K562 (cell line): ENCODE measurements around the gene KAZALD1. TPM values are rescaled to one million over a fixed set of nuclear protein-coding genes. Genes with fewer than 3 reads are reported as not detected.

Experiments used
- ATAC-seq: fragments of 200-7000 bp; cut with Tn5 transposase; 3 replicates; pipeline ENCODE4 v1.9.1; 2020; ENCODE audit warnings: moderate library complexity
- BruUV-seq: library from RNA; stranded (reverse); fragments of 400-500 nt; replicated peaks from 2 replicates; lab custom pipeline; 2021; lab: Mats Ljungman, UMichigan
- CTCF ChIA-PET: fragments of 300-600 bp; formaldehyde crosslinking; extraction: SDS; loops from one replicate; lab custom pipeline; 2021; ENCODE audit warnings: low intra/inter-chr PET ratio; lab: Yijun Ruan, JAX
- POLR2A ChIA-PET: fragments of 300-600, 350-650 bp; sonication (Branson Sonifier 250); formaldehyde crosslinking; extraction: SDS; loops from one replicate; lab custom pipeline; 2021; ENCODE audit warnings: antibody characterized with exemption, inconsistent platforms; lab: Yijun Ruan, JAX
- DNase-seq, 4 experiments: peaks; one replicate each; pipeline versions ENCODE4 v3.0.0 to v3.0.0-alpha.2; 2011 to 2018; ENCODE audit warnings: low spot score in 3 of 4, mixed read lengths in 3 of 4; ENCODE audit errors: extremely low read depth in 1 of 4
- FAIRE-seq: peaks from 2 replicates; lab custom pipeline; 2011; peaks lifted over from hg19 to GRCh38; lab: Jason Lieb, UNC
- H2AFZ ChIP-seq: 2 replicates; pipeline ENCODE4 v1.6.0; 2011; ENCODE audit warnings: low read depth, low read length, control low read depth, inconsistent platforms
- H3K27ac ChIP-seq: fragments of 200-600 bp; 3 replicates; pipeline ENCODE4 v1.8.0; 2011; ENCODE audit warnings: low read depth, mild to moderate bottlenecking, control low read depth, inconsistent platforms, low read length, moderate library complexity, mixed read lengths; ENCODE audit errors: extremely low read depth
- H3K27me3 ChIP-seq, 2 experiments: fragments of 300-600 bp in 1 of 2; 2 replicates in 1 of 2; 3 replicates in 1 of 2; pipeline versions ENCODE4 v1.6.0 to v1.8.0; 2011; ENCODE audit warnings: inconsistent platforms in 2 of 2, low read length in 2 of 2, mild to moderate bottlenecking in 1 of 2, mixed read lengths in 1 of 2, moderate library complexity in 1 of 2; ENCODE audit not compliant: control insufficient read depth in 2 of 2, insufficient read depth in 2 of 2
- H3K36me3 ChIP-seq: fragments of 300-600 bp; 3 replicates; pipeline ENCODE4 v1.8.0; 2011; ENCODE audit warnings: mild to moderate bottlenecking, low read length, inconsistent platforms; ENCODE audit not compliant: control insufficient read depth, insufficient read depth
- H3K4me1 ChIP-seq, 2 experiments: fragments of 200-600 bp in 1 of 2; replicated peaks in 1 of 2; 2 replicates in 1 of 2; 3 replicates in 1 of 2; pipeline versions ENCODE4 v1.5.1 to v1.8.0; 2011; ENCODE audit warnings: inconsistent platforms in 2 of 2, low read length in 2 of 2, mild to moderate bottlenecking in 1 of 2, mixed read lengths in 1 of 2, moderate library complexity in 1 of 2; ENCODE audit not compliant: control insufficient read depth in 2 of 2, insufficient read depth in 2 of 2
- H3K4me2 ChIP-seq: 2 replicates; pipeline ENCODE4 v1.6.1; 2011; ENCODE audit warnings: low read length, control low read depth, inconsistent platforms, mixed read lengths; ENCODE audit not compliant: insufficient read depth
- H3K4me3 ChIP-seq: fragments of 200-600 bp; sonication (generic), shearing (Covaris generic); 2 replicates; pipeline ENCODE4 v1.5.1; 2016; ENCODE audit warnings: control low read depth, inconsistent platforms
- H3K79me2 ChIP-seq: fragments of 200-600 bp; 3 replicates; pipeline ENCODE4 v1.8.0; 2011; ENCODE audit warnings: low read length, inconsistent platforms; ENCODE audit not compliant: control insufficient read depth, insufficient read depth
- H3K9ac ChIP-seq, 2 experiments: 2 replicates each; pipeline versions ENCODE4 v1.6.0 to v1.6.1; 2011; ENCODE audit warnings: low read depth in 2 of 2, low read length in 2 of 2, control low read depth in 1 of 2, inconsistent platforms in 1 of 2, mild to moderate bottlenecking in 1 of 2, mixed read lengths in 1 of 2; ENCODE audit not compliant: insufficient read depth in 1 of 2
- H3K9me1 ChIP-seq: one replicate; pipeline ENCODE4 v1.6.0; 2011; ENCODE audit warnings: inconsistent platforms, mild to moderate bottlenecking, low read length, moderate library complexity; ENCODE audit not compliant: control insufficient read depth, insufficient read depth
- H3K9me3 ChIP-seq: replicated peaks from 2 replicates; pipeline ENCODE4 v1.5.1; 2011; ENCODE audit warnings: low read depth, low read length, inconsistent platforms; ENCODE audit not compliant: control insufficient read depth, insufficient read depth
- H4K20me1 ChIP-seq: replicated peaks from 2 replicates; pipeline ENCODE4 v1.6.1; 2011; ENCODE audit warnings: low read length, inconsistent platforms, mixed read lengths; ENCODE audit not compliant: control insufficient read depth, insufficient read depth
- AFF4 ChIP-seq: sonication (generic); formaldehyde crosslinking; IDR thresholded peaks from 2 replicates; pipeline ENCODE4 v1.8.0; 2023; ENCODE audit warnings: mild to moderate bottlenecking, missing genetic modification reagents
- FOXJ3 ChIP-seq: sonication (generic); formaldehyde crosslinking; IDR thresholded peaks from 2 replicates; pipeline ENCODE4 v1.4.0; 2020; ENCODE audit warnings: mild to moderate bottlenecking, missing genetic modification reagents
- HDGF ChIP-seq: fragments of 450-650 bp; IDR thresholded peaks from 2 replicates; pipeline ENCODE4 v1.6.1; 2016
- POLR3G ChIP-seq: IDR thresholded peaks from 2 replicates; pipeline ENCODE4 v1.6.1; 2011; ENCODE audit not compliant: insufficient read length, insufficient replicate concordance; ENCODE audit errors: extremely low read depth
- ZBTB49 ChIP-seq: sonication (generic); formaldehyde crosslinking; IDR thresholded peaks from 2 replicates; pipeline ENCODE4 v1.8.0; 2022; ENCODE audit warnings: missing genetic modification reagents, mild to moderate bottlenecking, borderline replicate concordance
- ZEB2 ChIP-seq: fragments of 450-650 bp; IDR thresholded peaks from 2 replicates; pipeline ENCODE4 v1.6.1; 2016
- ZHX1 ChIP-seq: fragments of 150-350 bp; conservative IDR thresholded peaks from 2 replicates; pipeline ENCODE4 v1.6.1; 2014; ENCODE audit warnings: low read length
- ZNF384 ChIP-seq: IDR thresholded peaks from 2 replicates; pipeline ENCODE4 v1.6.1; 2012; ENCODE audit warnings: low read depth, low read length, improper control_type of control experiment
- ZNF431 ChIP-seq: sonication (generic); formaldehyde crosslinking; IDR thresholded peaks from 2 replicates; pipeline ENCODE4 v1.8.0; 2022; ENCODE audit warnings: mild to moderate bottlenecking, missing genetic modification reagents
- ZNF717 ChIP-seq: fragments of 250-450 bp; sonication (Bioruptor Pico); IDR thresholded peaks from 2 replicates; pipeline ENCODE4 v1.5.0; 2021
- WGBS: fragments of 100-300 bp; shearing (Covaris generic); methylation state at CpG from one replicate; pipeline ENCODE4 v1.1.6; 2016; ENCODE audit warnings: low coverage, mixed read lengths; ENCODE audit not compliant: insufficient coverage; ENCODE audit errors: missing lambda C conversion rate; 5-methylcytosine and 5-hydroxymethylcytosine counted together
- in situ Hi-C: fragments of 300-500 bp; cut with MboI; formaldehyde crosslinking; loops from 4 replicates; pipeline ENCODE4 v1.15.0; 2018; ENCODE audit warnings: inconsistent platforms, mixed read lengths
- intact Hi-C: fragments of 100-400 bp; cut with micrococcal nuclease; formaldehyde crosslinking; loops from 2 replicates; pipeline ENCODE4 v1.14.2; 2022
- polyA plus RNA-seq, 8 experiments: library from polyadenylated mRNA; depleted of rRNA in 4 of 8; stranded (reverse) in 5 of 8; unstranded in 3 of 8; fragments of >200 nt; fragmentation: Nextera tagmentation in 2 of 8; fragmentation: Illumina TruSeq in 1 of 8; extraction: Ambion mirVana in 2 of 8; extraction: Trizol in 1 of 8; gene quantifications; 2 replicates each; pipeline versions ENCODE4 v1.2.1 to v1.2.3, GENCODE V29; 2011 to 2014; ENCODE audit warnings: inconsistent platforms in 1 of 8, missing spikeins in 1 of 8
- total RNA-seq, 7 experiments: library from RNA; depleted of rRNA in 6 of 7; stranded (reverse); fragments of >200 nt in 6 of 7; fragmentation: Illumina TruSeq in 2 of 7; extraction: Trizol in 2 of 7; gene quantifications; 2 replicates each; pipeline versions ENCODE4 v1.2.1 to v1.2.3, GENCODE V29; 2011 to 2021; ENCODE audit warnings: low replicate concordance in 1 of 7

The KAZALD1 gene
- total and polyA plus RNA-seq, 9 of the 15 experiments (the other 6 are each of a cell fraction or from before 2014, with no cell fraction given): 0.15 to 10.0 (median 4.9) TPM

- ChIA-PET POLR2A (no interaction called here), CTCF (no interaction called here)
- WGBS: 13% methylated on average over 10 of the region's 10 CpGs
- Histone ChIP-seq H3K9ac (no peak overlapping the region), H3K9me3 (no peaks in the 10 kb centered on the region), H2AFZ (no peak overlapping the region), H3K27ac (no peak overlapping the region), H3K4me1 (peaks cover 0 to 13% of the 10 kb centered on the region in 2 experiments; a peak in 3 of 5 replicates), H3K9me1 (no peaks in the 10 kb centered on the region), H3K79me2 (no peaks in the 10 kb centered on the region), H3K36me3 (no peaks in the 10 kb centered on the region), H3K4me3 (no peak overlapping the region), H3K4me2 (no peak overlapping the region), H3K27me3 (no peaks in the 10 kb centered on the region), H4K20me1 (no peaks in the 10 kb centered on the region)
- no peak for DNase-seq
- no peak for ATAC-seq
- intact Hi-C loops: no loop called here
- in situ Hi-C loops: no loop called here
- no peak for FAIRE-seq
- TF ChIP-seq ZNF717 (no peak), FOXJ3 (CRISPR knock-in tag) (no peak), POLR3G (no peak), ZNF384 (no peak), ZNF431 (CRISPR knock-in tag) (no peak), ZHX1 (no peak), AFF4 (CRISPR knock-in tag) (no peak), ZBTB49 (CRISPR knock-in tag) (no peak), ZEB2 (no peak), HDGF (no peak)
- no TSS peak for BruUV-seq
Observed at GRCh38 chr10:101020427-101021075, 41.2 kb upstream of the KAZALD1 start.
